NCI-H187 (cell line): ENCODE measurements around the gene PIK3R5.
"Not testable (repeated sequence)": the region's sequence is repeated elsewhere in the genome, so short reads cannot be mapped to it uniquely, and the experiment has no call there.

ENCODE experiments used
- DNase-seq, 2 experiments: peaks; one replicate each; lab custom pipeline; 2025; lab: John Stamatoyannopoulos, UW

PIK3R5 gene

DNA sequence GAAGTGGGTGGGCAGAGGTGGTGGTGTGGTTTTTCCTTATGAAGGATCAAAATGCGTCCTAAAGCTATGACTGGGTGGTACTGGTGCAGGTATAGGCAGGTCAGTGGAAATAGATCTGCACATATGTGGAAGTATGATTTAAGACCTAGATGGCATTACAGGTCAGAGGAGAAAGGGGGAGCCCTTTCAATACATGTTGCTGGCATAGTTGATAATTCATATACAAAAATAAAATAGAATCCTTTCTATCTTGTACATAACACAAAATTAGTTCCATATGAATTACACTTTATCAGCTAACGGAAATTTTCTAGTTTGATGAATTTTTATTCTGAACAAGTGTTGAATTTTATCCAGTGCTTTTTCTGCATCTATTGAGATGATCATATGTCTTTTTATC lies 20.8 kb upstream of the PIK3R5 start:
- DNase-seq: no peak

DNA sequence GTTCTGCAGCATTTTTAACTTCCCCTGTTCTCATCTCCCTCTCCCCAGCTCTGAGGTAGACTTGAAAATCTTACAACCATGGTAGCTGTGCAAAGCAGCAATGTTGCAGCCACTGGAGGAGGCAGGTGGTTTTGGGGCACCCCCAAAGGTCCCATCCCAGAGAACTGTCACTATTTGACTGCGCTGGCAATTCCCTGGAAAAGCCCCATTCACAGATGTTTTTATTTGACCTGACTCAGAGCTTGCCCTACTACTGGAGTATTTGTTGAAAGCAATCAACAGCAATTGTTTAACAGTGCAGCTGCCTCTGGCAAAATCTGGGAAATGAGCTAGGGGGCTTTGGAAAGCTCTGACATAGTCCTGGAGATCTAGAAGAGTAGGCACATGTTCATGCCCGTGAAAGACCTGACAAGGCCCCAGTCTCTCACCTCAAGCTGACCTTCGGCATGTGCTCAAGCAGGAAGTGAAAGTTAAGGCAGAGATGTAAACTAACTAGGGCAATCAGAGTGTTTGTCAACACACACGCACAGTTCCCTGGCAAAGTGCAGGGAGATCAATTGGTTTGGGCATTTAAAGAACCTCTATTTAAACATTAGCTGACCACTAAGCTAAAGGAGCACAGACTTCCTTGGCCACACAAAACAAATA lies 19.7 kb upstream of the PIK3R5 start:
- DNase-seq: no peak

DNA sequence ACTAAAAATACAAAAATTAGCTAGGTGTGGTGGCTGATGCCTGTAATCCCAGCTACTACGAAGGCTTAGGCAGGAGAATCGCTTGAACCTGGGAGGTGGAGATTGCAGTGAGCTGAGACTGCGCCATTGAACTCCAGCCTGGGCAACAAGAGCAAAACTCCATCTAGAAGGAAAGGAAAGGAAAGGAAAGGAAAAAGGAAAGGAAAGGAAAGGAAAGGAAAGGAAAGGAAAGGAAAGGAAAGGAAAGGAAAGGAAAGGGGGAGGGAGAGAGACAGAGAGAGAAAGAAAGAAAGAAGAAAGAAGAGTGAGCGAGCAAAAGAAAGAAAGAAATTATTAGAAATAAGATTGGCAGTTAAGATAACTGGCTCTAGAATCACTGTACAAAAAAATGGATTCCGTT lies 18.7 kb upstream of the PIK3R5 start:
- not testable (repeated sequence) for DNase-seq

DNA sequence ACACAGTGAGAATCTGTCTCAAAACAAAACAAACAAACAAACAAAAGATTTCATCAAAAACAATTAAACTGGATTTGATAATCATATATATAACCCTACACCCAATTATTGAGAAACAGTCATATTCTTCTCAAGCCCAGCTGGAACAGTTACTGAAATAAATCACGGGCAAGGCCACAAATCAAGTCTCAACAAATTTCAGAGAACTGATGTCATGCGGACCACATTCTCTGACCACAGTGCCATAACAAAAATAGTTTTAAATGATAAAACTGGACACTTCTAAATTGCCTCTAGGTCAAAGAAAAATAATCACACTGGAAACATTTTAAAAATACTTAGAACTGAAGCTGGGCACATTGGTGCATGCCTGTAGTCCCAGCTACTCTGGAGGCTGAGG lies 15.9 kb upstream of the PIK3R5 start:
- no peak for DNase-seq

DNA sequence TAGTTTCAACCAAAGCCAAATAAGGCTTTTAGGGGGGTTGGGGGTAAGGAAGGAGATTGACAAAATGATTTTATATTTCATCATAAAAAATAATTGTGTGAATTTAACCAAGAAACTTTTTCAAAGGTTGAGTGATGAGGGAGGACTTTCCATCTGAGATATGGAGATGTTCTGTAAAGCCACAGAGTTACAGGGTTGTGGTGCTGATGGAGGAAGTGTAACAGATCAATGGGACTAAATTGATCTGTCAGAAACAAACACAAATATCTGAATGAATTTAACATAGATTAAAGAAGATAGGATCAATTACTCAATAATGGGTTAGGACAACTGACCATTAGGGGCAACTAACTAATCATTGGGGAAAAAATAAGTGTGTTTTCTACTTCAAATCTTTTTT lies 14.2 kb upstream of the PIK3R5 start:
- no peak for DNase-seq

DNA sequence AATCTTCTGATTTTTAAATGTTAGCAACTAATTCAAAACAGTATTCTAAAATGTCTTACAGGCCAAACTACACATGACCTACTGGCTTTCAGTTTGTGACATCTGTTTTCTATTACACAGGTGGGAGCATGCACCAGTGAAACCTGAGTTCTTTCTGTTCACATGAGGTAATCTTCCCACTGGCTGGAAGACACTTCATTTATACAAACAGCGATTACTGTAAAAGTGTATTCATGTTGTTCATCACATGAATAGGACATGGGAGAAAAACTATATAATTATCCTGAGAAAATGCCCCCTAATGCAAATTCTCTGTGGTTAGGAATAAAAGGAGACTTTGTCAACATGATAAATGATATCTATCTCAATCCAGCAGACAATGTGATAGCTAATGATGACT lies 11.1 kb upstream of the PIK3R5 start:
- DNase-seq: no peak

DNA sequence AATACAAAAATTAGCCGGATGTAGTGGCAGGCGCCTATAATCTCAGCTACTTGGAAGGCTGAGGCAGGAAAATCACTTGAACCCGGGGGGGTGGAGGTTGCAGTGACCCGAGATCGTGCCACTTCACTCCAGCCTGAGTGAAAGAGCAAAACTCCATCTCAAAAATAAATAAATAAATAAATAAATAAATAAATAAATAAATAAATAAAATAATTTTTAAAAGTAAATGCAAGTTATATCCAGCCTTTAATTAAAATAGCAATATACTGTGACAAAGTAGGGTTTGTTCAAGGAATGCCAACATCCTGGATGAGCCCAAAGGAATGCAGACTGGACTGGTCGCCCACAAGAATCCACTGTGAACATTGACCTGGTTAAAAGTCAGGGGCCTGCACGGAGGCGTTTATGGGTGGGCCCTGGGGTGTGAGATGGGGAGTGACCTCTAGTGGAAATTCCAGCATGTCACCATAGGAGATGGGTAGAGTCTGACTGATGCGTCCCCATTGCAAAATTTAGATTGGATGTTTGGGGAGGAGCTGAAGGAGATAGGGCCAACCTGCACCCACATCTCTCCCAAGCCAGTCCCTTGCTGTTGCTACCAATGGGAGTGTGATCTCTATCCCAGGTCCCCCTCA lies 9.7 kb upstream of the PIK3R5 start:
- no peak for DNase-seq

DNA sequence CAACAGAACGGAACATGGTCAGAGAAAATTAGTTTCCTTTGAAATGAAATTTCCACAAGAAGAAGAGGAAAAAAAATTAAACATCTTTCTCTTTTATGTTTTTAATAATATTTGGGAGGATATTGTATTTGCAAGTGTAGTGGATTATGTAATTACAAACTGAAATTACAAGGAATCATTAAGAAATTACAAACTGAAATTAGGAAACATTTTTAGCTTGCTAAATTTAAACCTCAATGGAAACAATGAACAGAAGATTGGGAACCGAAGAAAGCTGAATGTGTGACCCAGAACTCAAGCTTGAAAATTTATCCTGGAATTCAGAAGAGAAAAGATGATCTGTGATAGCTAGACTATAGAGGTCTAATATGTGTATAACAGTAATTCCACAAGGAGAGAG lies 4.4 kb upstream of the PIK3R5 start:
- DNase-seq: no peak

DNA sequence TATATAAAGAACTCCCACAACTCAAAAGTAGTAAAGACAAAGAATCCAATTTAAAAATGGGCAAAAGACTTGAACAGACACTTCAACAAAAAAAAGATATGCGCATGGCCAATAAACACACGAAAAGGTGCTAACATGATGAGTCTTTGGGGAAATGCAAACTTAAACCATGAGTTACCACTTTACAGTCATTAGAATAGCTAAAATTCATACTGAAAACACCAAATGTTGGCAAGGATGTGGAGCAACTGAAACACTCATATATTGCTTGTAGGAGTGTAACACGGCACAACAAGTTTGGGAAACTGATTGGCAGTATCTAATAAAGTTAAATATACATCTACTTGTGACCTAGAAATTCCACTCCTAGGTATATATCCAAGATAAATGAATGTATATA lies 3.0 kb upstream of the PIK3R5 start:
- no peak for DNase-seq

DNA sequence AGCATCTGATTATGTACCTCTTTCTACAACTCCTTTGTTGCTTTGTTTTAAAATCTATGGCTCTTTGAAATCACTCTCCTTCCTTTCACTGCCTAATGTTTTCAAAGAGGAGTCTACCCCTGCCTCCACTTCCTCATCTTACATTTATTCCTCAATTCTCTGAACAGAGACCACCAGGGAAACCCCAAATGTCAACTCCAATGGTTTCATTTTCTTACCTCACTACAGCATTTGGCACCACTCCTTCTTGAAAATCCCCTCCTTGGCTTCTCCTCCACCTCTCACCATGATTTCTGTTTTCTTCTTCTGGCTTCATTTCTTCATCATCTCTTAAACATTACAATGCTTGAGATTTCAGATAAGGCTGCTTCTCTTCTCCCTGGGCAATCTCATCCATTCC lies 2.4 kb upstream of the PIK3R5 start:
- no peak for DNase-seq

DNA sequence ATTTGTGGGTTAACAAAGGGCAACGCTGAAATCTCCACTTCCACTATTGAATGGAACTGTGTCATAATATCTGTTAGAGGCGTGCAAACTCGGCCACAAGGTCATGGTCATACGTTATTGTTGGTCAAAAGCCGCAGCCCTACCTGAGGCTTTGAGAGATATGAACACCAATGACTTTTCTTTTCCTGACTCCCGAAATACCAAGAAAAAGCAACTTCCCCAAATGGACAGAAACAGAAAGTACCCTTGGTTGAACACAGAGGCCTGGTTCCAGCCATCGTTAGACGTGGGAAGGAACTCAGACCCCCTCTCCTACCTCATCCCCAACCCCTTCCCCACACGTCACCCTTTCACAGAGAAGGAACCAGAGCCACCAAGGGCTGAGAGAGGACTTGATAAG lies 1.4 kb upstream of the PIK3R5 start:
- DNase-seq: no peak

DNA sequence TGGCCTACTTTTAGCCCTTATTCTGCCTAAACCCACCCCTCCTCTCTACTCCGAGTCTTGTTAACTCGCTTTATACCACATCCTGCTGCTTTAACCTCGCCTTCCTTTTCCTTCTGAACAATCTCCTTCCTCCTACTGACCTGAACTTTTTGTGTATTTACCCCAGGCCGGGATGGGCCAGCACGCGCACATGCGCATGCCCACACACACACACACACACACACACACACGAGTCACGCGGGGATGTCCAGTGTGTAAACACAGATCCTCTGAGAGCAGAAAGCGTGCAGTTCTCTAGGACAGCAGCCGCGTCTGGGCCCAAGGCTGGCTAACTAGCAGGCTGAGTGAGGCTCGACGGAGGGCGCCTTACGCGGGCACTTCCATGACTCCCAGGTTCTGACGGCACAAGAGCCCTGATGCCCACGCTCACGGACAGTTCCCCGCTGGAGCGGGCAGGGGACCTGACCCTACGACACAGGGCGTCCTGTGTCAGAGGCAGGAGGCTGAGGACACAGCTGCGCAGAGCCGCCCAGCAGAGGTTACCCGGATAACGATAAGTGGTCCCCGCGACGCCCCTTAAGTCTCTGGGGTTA lies 610 bp downstream of the PIK3R5 start:
- no peak for DNase-seq

DNA sequence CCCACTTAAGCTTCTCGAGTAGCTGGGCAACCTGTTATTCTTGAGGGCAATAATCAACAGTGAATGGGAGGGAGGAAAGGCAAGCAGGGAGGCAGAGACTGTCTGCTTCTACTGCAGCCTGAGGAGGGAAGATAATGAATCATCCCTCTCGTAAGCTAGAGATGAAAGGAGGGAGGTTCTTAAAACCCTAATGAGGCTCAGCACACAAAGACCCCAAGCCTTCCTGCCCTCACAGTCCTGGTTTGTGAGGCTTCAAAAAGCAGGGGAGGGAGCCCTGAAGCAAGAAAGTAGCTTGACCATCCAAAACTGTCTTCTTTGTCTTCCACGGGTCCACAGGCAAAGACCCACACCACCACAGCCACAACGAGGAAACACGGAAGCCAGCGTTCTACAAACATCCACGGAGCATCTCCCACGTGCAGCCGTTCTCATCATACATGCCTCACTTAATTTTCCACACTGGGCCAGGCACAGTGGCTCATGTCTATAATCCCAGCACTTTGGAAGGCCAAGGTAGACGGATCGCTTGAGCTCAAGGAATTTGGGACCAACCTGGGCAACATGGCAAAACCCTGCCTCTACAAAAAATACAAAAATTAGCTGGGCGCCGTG lies 1.8 kb downstream of the PIK3R5 start:
- no peak for DNase-seq

DNA sequence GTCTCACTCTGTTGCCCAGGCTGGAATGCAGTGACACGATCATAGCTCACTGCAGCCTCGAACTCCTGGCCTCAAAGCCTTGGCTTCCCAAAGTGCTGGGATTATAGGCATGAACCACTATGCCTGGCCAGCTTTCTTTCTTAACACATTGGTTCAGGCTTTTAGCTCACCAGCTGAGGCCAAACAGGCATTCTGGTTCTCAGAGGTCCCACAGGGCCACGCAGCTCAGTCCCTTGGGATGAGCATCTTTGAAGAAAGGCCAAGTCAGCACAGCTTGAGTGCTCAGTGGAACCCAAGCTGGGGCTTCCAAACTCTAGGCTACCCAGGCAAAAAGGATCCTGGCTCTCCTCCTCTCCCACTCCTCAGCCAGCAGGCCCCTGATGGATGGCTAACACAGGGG lies 2.5 kb downstream of the PIK3R5 start:
- DNase-seq: no peak

DNA sequence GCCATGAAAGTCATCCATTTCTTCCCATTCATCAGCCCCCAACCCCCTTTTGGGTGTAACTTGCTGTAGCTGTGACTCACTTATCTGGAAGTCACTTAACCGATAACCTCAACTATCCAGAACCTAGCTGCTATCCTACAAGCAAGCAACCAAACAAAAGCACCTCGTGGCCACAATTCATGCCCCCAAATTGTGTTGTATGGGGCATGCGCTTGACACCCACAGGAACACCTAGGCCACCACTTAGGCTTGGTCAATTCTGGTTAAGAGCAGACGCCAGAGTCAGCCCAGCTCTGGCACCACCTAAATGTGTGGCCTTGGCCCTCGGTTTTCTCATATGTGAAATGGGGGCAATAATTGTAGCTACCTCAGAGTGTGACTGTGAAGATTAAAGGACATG lies 3.7 kb downstream of the PIK3R5 start:
- no peak for DNase-seq

DNA sequence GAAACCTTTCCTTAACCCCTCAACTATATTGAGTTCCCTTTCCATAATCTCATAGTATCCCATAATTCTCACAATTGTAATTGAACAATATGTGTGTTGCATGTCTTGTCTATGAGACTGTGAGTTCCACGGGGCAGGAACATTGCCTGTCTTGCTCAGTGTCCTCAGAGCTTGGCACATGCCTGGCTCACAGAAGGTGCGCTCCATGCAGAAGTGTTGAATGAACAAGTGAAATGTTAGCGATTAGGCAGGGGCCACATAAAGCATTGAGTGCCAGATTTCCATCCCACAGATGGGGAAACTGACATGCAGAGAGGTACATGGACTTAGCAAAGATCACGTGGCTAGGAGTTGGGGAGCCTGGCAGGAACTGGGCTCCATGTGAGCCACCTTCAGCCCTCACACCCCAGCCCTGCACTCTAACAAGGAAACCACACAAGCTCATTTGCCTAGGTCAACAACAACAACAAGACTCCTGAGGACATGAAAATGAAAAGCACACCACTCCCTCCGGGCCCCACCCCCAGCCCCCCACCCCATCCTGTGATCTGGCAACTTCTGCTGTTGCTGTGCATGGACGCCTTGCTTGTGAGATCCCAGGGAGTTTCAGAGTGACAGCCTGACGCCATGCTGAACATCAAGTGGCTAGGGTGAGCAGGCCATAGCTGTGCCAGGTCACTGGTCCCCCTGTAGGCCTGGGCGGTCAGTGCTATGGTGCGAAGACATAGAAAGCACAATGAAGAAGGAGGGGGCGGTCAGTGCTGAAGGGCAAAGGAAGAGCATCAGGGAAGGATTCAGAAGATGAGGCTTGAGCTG lies 5.0 kb downstream of the PIK3R5 start:
- DNase-seq: no peak

DNA sequence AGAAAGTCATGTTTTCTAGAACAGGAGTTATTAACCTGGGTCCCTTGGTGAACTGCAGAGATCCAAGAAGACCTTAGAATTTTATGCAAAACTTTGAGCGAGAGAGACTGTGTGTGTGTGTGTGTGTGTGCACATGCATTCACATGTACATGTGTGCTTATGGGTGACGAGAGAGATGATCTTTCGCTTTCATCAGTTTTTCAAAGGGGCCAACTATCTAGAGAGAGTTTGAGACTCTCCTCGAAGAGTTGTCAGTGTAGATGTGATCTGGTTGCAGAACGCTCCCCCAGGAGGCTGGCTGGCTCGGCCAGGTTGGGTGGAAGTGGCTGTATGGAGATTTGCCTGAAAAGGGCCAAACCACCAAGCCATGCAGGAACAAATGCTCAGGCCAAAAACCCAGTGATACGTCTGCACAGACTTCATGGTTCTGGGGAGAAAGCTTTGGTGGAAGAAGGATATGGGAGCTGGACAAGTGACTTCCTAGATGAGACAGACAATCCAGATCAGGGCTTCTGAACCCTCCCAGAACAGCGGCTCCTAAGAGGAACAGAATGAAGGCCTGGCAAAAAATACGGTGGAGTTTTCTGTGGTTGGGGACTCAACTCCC lies 6.1 kb downstream of the PIK3R5 start:
- no peak for DNase-seq

DNA sequence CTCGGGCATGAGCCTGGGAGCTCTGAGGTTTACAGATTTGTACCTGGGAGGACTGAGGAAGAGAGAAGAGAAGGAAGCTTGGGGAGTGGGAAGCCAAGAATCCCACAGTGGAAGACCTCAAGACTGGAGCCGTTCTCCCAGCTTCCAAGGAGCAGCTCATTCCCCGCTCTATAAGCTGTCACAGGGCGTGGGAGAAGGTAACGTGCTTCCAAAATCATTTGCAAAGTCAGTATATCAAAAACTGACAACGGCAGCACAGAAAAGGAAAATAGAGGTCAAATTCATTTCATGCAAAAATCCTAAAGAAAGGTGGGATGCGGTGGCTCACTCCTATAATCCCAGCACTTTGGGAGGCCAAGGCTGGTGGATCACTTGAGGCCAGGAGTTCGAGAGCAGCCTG lies 7.8 kb downstream of the PIK3R5 start:
- no peak for DNase-seq

DNA sequence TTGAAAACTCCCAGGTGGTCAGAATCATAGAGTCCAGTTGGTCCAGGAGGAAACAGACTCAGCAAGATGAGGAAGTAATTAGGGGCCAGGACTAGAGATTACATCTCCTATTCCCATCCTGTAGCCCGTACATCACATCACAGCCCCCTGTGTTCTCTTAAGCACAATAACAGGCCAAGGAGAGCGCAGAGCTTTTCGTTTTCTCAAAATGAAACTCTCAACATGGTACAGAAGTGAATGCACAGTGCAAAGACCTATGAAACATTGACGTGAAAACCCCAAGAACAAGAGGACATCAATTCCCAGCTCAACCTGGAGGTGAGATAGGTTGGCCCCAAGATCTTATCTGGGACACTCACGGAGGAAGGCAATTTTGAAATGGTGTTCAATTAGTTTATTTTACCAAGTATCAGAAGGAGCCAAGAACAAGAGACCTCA lies 9.0 kb downstream of the PIK3R5 start:
- no peak for DNase-seq

DNA sequence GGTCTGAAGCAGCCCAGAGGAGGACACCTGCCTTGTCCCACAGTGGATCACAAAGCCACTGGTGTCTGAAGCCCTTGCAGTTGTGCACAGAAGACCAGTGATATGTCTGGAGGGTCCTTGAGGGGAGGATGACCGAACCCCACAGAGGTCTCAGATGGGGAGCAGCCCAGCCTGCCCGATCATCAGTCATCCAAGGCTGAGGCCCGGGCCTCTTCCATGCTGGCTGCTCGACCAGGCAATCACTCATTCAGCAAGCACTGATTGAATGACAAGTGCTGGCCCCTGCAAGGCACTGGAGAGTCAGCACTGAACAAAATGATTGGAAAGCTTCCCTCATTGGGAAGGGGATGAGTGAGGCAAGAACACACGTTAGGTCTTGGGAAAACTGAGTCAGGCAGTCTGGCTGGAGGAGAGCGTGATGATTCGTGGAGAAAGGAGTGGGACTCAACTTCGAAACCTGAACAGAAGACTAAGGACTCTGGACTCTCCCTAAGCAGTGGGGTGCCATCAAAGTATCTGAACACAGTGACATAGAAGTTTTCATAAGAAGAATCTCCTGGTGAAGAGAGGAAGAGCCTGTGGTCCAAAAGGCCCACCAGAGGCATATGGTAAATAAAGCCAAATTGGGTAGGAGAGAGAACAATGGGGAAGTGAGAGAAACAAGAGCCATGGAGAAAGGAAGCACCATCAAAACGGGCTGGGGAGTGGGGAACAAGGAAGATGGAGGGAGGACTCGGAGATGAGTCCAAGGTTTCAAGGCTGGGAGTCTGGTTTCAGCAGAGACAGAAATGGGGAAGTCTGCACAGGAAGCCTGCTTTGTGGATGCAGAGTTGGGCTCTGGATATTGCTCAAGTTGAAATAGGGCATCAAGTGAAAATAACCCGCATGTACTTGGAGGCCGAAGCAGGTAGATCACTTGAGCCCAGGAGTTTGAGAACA lies 10.2 kb downstream of the PIK3R5 start:
- no peak for DNase-seq

DNA sequence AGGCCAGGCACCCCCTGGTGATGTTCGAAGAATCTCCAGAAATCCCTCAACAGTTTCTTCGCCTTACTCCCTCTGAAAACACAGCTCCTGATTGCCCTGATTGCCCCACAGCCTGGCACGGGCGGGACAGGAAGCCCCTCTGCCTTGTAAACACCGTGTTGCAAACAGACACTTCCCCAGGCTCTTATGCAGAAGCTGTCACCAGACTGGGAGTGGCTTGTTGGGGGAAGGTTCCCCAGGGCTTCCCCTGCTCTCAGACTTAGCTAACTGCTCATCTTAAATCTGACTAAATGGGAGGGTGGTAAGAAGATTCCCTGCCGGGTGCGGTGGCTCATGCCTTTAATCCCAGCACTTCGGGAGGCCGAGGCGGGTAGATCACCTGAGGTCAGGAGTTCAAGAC lies 11.2 kb downstream of the PIK3R5 start:
- no peak for DNase-seq
